Epithelial cell of proximal tubule (primary cell): ENCODE results near the gene GEMIN2. TPM values are rescaled to one million over a fixed set of nuclear protein-coding genes. Genes with fewer than 3 reads are reported as not detected.

Experiments
- DNase-seq: peaks from one replicate; pipeline ENCODE4 v3.0.0-alpha.2; 2011; ENCODE audit warnings: low read depth
- H3K4me3 ChIP-seq: 2 replicates; pipeline ENCODE4 v1.5.1; 2011; ENCODE audit warnings: low read depth, mild to moderate bottlenecking, low read length
- CTCF ChIP-seq: conservative IDR thresholded peaks from 2 replicates; pipeline ENCODE4 v1.5.1; 2012; ENCODE audit warnings: low read depth, mild to moderate bottlenecking, low read length
- total RNA-seq: library from RNA; depleted of rRNA; stranded (reverse); fragments of >200 nt; gene quantifications from 2 replicates; pipeline ENCODE4 v1.2.3, GENCODE V29; 2015

GEMIN2 gene
- total RNA-seq, 1 donor from 2014 or later: 51.9 TPM

GRCh38 chr14:39173198-39173597 is 59.1 kb downstream of the GEMIN2 start:
- no peak for DNase-seq
- TF ChIP-seq CTCF: no peak
- no peak overlapping the region for H3K4me3 ChIP-seq

GRCh38 chr14:39174560-39175444 is 60.7 kb downstream of the GEMIN2 start, which contains the start of gene PNN:
Gene PNN, plus strand, starts transcription at chr14:39175254. Its CDS starts 26 bp downstream, at chr14:39175280.
- DNase-seq: peak; percentile 99
- H3K4me3 ChIP-seq: peak within 1 kb of the TSS; percentile 97
- no peak for TF ChIP-seq CTCF

- DNase-seq: no peak
- peak overlapping the region; percentile 97 for H3K4me3 ChIP-seq
- no peak for TF ChIP-seq CTCF
These were observed 61.5 kb downstream of the GEMIN2 start for GRCh38 chr14:39175445-39176262.

- DNase-seq: no peak
- no peak for TF ChIP-seq CTCF
- peak overlapping the region; percentile 97 for H3K4me3 ChIP-seq
These were observed 62.4 kb downstream of the GEMIN2 start for GRCh38 chr14:39176263-39177167.

GRCh38 chr14:39177168-39177545 is 63.0 kb downstream of the GEMIN2 start:
- no peak for DNase-seq
- H3K4me3 ChIP-seq: no peak overlapping the region
- TF ChIP-seq CTCF: no peak

GRCh38 chr14:39179042-39179441 is 64.9 kb downstream of the GEMIN2 start:
- no peak for DNase-seq
- H3K4me3 ChIP-seq: no peak overlapping the region
- no peak for TF ChIP-seq CTCF
